NCI-H2029 (cell line): ENCODE data around the gene MCTP2.
"Not testable (repeated sequence)": the region's sequence is repeated elsewhere in the genome, so short reads cannot be mapped to it uniquely, and the experiment has no call there.

Experiments used
- DNase-seq: peaks from one replicate; lab custom pipeline; 2025; lab: John Stamatoyannopoulos, UW

Gene MCTP2

DNA sequence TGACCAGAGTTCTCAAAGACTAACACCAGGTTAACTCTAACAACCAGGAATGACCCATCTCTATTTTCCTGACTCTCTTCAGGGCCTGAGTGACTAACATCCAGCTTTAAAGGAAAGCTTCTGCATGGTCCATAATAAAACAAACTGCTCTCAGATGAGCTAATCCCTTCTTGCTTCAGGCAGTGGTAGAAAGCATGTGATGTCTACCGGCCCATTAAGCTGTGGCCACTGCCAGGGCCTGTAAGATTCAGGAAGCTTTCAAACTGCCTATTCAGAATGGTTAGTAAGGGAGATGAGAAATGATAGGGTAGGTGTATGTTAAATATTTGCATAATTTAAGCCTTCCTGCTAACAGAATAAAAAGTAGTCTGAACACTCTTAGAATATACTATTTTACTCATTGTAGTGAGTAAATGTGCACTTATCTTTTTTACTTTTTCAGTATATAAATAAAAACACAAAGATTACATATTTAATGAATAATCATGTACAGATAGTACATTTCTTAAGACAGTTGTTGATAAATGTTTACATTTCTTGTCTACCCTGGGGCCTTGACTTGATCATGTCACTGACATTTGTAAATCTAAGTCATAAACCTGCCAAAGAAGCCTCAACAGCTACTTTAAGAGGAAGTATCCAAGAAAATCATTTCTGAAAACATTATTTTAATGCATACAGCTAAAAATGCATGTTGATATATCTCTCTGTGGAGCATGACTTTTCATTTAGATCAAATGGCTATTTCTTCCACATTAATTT lies 222.0 kb downstream of the MCTP2 start:
- no peak for DNase-seq

- no peak for DNase-seq
Observed at GRCh38 chr15:94455297-94455696, 223.9 kb downstream of the MCTP2 start.

- no peak for DNase-seq
Observed at GRCh38 chr15:94456226-94456625, 224.9 kb downstream of the MCTP2 start.

DNA sequence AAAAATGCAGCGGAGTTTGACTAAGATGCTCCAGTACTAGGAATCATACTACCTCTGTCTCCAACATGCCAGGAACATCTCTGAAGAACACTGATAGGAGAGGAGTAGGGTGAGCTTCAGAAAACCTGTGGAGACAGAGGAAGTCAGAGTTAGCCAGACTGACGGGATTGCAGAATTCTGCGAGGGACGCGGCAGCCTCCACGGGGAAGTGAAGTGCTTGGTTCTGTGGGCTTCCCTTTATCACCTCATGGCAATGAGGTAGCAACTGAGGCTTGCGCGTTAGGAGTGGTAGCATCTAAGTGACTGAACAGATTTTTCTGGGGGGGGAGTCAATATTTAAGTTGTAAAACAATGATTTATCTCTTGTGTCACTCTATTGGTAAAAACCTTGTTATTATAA lies 226.3 kb downstream of the MCTP2 start:
- DNase-seq: no peak

DNA sequence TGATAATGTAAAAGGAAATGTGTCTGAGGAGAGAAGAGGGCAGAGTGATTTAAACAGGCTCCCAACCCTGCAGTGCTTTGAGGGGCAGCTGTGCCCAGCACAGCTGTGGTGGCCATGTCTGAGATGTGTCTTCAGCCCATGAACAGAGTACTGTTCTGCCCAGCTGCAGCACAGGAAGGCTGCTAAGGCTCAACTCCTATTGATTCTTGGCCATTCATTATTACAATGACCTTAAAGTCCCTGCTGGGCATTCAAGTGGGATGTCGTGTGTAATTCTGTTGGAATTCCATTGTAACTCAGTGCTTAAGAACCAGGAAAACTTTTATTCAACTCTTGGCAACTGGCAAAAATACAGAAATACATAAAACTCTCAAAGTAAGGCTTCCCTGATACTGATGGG lies 229.3 kb downstream of the MCTP2 start:
- DNase-seq: no peak

DNA sequence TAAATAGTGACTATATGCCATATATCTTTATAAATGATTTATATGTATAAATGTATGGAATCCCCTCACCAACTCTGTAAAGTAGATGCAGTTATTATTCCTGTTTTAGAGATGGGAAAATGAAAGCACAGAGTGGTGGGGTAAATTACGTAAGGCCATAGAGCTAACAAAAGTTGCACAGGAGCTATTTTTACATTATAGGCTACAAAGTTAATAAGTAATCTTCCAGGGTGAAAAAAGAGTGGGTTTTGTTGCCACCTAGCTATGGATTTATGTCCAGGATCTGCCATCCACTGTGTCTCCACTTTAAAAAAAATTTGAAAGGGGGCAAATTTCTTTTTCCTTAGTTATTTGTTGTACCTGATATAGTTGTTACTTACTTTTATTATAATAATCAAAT lies 235.7 kb downstream of the MCTP2 start:
- no peak for DNase-seq

- DNase-seq: no peak
Observed at GRCh38 chr15:94470492-94470891, 239.1 kb downstream of the MCTP2 start.

DNA sequence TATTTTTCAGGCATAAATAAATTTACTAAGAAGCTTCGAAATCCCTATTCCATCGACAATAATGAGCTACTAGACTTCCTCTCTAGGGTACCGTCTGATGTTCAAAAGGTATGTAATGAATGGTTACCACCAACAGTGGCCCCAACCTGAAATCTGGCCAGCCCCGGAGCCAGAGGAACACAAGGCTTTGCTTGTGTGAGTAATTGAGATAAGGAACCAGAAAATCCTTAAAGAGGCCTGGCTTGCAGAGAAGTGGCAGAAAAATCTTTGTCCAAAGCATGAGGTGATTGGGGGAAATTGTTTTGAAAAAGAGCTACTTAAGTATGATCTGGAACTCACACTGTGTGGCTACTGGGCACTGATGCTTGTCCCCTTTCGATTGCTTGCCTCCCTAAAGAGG lies 245.3 kb downstream of the MCTP2 start:
- DNase-seq: no peak

GRCh38 chr15:94477913-94478553 lies 246.7 kb downstream of the MCTP2 start:
- DNase-seq: no peak

DNA sequence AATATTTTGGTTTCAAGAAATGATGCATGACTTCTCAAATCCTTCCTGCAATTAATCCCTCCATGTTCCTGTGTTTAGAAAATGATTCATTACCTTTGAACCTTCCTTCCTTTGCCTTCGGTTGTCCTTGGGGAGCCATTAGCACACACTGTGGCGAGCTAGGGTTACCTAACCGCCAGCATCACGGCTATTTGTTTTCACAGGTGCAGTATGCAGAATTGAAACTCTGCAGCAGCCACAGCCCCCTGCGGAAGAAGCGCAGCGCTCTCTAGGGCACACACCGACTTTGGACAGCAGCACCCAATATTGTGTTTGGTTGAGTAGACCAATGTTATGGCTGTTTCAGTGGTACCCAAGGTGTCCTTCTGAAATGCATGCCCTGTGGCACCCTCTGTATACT lies 247.4 kb downstream of the MCTP2 start:
- DNase-seq: no peak

GRCh38 chr15:94480289-94480834 lies 249.0 kb downstream of the MCTP2 start:
- DNase-seq: no peak

GRCh38 chr15:94485148-94485719 lies 253.9 kb downstream of the MCTP2 start:
- DNase-seq: no peak

GRCh38 chr15:94487635-94488034 lies 256.3 kb downstream of the MCTP2 start:
- DNase-seq: no peak

DNA sequence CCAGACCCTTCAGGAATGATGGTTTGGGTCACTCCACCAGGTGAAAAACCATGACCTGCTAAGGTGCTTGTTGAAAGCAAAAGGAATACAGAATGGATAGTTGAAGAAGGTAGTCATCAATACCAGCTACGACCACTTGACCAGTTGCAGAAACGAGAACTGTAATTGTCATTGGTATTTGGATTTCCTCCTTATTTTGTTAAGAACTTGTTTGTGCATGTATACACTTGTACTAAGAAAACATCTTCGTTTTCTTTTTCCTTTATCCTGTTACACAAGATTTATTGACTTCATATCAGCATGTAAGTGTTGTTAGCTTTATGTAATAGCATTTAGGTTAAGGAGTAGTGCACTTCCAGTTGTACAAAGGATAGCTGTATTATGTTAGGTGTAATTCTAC lies 261.8 kb downstream of the MCTP2 start:
- no peak for DNase-seq

DNA sequence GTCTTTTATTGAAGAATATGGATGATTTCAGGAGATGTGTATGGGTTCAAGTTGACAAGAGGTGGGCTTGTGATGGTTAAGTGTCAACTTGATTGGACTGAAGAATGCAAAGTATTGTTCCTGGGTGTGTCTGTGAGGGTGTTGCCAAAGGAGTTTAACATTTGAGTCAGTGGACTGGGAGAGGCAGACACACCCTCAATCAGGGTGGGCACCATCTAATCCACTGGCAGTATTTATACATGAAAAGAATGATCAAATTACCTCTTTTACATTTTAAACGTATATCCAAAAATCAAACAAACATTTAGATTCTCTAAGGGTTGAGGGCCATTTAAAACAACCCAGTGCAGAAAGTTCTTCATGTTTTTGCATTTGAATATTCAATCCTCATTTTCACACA lies 262.2 kb downstream of the MCTP2 start:
- not testable (repeated sequence) for DNase-seq

- DNase-seq: no peak
Observed at GRCh38 chr15:94494732-94495131, 263.4 kb downstream of the MCTP2 start.

GRCh38 chr15:94503293-94503692 lies 271.9 kb downstream of the MCTP2 start:
- no peak for DNase-seq

DNA sequence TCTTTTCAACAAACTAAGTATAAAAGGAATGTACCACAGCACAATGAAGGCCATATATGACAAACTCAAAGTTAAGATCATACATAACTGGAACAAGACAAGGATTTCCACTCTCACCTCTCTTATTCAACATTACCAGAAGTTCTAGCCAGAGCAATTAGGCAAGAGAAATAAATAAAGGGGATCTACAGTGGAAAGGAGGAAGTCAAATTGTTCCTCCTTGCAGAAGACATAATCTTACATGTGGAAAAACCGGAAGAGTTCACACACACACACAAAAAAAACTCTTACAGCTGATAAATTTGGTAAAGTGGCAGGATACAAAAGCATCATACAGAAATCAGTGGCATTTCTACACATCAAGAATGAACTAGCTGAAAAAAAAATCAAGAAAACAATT lies 277.9 kb downstream of the MCTP2 start:
- DNase-seq: no peak

- DNase-seq: no peak
Observed at GRCh38 chr15:94522125-94522524, 290.8 kb downstream of the MCTP2 start.

DNA sequence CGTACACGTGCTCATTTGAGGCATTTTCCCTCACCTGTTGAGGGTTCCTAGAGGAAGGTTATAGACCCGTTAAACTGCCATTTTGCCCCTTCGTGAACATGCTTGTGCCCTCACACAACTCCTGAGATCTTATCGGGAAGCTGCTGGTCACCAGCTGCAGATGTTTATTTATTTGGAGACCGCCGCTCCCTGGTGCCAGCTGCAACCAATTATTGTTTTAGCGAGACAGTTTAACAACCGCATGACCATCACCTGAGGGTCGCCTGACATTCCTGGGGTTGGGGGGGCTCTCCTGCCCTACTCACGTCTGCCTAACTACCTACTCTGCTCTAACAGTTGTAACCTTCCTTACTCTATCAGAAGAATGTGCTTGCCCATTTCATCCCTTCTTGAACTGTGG lies 292.5 kb downstream of the MCTP2 start:
- no peak for DNase-seq

DNA sequence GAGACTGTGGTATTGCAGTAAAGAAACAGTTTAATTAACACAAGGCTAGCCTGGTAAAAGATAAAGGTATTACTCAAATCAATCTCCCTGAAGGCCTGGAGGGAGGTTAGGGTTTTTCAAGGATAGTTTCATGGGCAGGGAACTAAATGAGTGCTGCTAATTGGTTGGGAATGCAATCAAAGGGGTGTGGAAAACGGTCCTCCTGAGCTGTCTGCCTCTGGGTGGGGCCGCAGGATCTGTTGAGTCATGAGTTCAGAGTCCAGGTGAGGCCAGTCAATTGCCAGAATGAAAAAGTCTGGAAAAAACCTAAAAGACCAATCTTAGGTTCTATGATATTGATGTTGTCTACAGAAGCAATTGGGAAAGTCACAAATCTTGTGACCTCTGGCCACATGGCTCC lies 293.2 kb downstream of the MCTP2 start:
- no peak for DNase-seq

GRCh38 chr15:94526071-94526689 lies 294.8 kb downstream of the MCTP2 start:
- no peak for DNase-seq

GRCh38 chr15:94532226-94532625 lies 300.9 kb downstream of the MCTP2 start:
- no peak for DNase-seq
